Bone marrow (tissue), 2 donors: Measurements from ENCODE around the gene MYOZ1.
"Not testable (repeated sequence)": the region's sequence is repeated elsewhere in the genome, so short reads cannot be mapped to it uniquely, and the experiment has no call there.

Experiments
- DNase-seq, 2 donors: peaks; one replicate each; lab custom pipeline; 2025; lab: John Stamatoyannopoulos, UW

Gene MYOZ1

GRCh38 chr10:73641328-73642060 lies at the start of gene MYOZ1:
Gene MYOZ1 (minus strand): TSS chr10:73641474. CDS start chr10:73640017, 1,457 bp downstream.
- peak in 1 of 2 donors; percentile 51 for DNase-seq

- not testable (repeated sequence) for DNase-seq
These were observed 49.5 kb upstream of the MYOZ1 start for GRCh38 chr10:73690755-73691154.

GRCh38 chr10:73689596-73689995 lies 48.3 kb upstream of the MYOZ1 start:
- not testable (repeated sequence) for DNase-seq

GRCh38 chr10:73687641-73688040 lies 46.4 kb upstream of the MYOZ1 start:
- not testable (repeated sequence) for DNase-seq

- not testable (repeated sequence) for DNase-seq
These were observed 33.3 kb upstream of the MYOZ1 start for GRCh38 chr10:73674546-73674945.

- DNase-seq: not testable (repeated sequence)
These were observed 27.1 kb upstream of the MYOZ1 start for GRCh38 chr10:73668378-73668777.

GRCh38 chr10:73666153-73666809 lies 25.0 kb upstream of the MYOZ1 start:
- DNase-seq: not testable (repeated sequence)

GRCh38 chr10:73665581-73665980 lies 24.3 kb upstream of the MYOZ1 start:
- DNase-seq: not testable (repeated sequence)

GRCh38 chr10:73664156-73665040 lies 23.1 kb upstream of the MYOZ1 start:
- DNase-seq: not testable (repeated sequence)

GRCh38 chr10:73663621-73664020 lies 22.3 kb upstream of the MYOZ1 start:
- not testable (repeated sequence) for DNase-seq

- DNase-seq: not testable (repeated sequence)
These were observed 21.4 kb upstream of the MYOZ1 start for GRCh38 chr10:73662705-73663104.

- DNase-seq: no peak
These were observed 14.7 kb upstream of the MYOZ1 start, which contains the start of gene SYNPO2L for GRCh38 chr10:73655990-73656298. Gene SYNPO2L (minus strand): TSS chr10:73656029. CDS start chr10:73655922, 107 bp downstream.

- no peak for DNase-seq
These were observed 14.1 kb upstream of the MYOZ1 start for GRCh38 chr10:73655257-73655989.

- no peak for DNase-seq
These were observed 12.4 kb upstream of the MYOZ1 start for GRCh38 chr10:73653701-73654100.

- no peak for DNase-seq
These were observed 11.9 kb upstream of the MYOZ1 start for GRCh38 chr10:73653195-73653594.

GRCh38 chr10:73650537-73651331 lies 9.5 kb upstream of the MYOZ1 start:
- no peak for DNase-seq

GRCh38 chr10:73649876-73650536 lies 8.7 kb upstream of the MYOZ1 start:
- no peak for DNase-seq

- no peak for DNase-seq
These were observed 7.9 kb upstream of the MYOZ1 start for GRCh38 chr10:73648975-73649829.
